GM19351 (cell line): ENCODE measurements around the gene FAM193B.
"Not testable (repeated sequence)": the region's sequence is repeated elsewhere in the genome, so short reads cannot be mapped to it uniquely, and the experiment has no call there.

Experiments used
- ATAC-seq: cut with Tn5 transposase; IDR thresholded peaks from one replicate; pipeline ENCODE4 v1.9.1; 2021; ENCODE audit warnings: mild to moderate bottlenecking, moderate library complexity; ENCODE audit not compliant: unreplicated experiment

FAM193B gene

DNA sequence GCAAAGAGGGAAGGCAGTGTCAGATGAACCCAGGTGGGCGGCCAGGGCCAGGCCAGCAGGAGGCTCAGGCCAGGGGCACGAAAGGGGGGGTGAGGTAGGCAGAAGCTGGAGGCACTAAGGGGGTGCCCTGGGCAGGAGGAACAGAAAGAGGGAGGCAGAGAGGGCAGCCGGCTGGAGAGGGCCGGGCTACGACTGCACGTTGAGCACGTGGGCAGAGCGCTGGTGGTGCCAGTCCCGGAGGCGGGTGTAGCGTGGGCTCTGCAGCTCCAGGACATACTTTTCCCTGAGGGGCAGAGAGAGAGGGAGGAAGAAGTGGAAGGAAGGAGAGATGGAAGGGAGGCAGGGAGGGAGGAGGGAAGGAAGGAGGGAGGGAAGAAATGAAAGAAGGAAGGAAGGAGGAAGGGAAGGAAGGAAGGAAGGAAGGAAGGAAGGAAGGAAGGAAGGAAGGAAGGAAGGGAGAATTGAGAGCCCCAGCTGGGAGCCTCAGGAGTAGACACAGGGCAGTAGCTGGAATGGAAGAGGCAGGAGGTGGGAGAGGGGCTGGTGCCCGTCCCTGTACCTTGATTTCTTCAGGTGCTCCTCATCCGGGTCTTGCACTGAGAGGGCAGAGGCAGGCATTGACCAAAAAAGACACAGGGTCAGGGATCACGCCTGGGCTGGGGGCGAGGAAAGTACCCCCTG is 63.9 kb downstream of the FAM193B start:
- no peak for ATAC-seq

DNA sequence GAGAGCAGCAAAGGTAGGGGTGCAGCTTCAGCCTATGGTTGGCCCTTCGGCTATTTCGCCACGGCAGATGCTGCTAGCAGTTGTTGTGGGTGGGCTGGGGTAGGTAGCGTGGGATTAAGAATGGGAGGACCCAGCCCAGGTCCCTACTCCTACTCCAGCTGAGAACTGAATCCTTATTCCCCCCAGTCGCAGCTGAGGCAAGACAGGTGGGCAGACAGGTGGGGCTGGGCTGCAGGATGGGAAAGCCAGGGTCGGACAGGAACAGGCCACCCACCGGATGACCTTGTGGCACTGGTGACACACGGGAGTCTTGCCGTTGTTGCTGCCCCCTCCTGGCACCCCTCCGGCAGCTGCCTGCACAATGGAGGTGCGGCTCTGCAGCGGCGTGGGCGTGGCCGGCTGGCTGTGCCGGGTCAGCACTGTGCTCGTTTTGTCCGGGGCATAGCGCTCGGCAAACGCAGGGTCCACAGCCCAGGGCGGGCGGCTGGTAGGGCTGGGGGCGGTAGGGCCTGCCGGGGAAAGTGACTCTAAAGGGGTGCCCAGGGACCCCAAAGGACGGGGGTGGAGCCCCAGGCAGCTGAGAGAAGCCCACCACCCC is 65.1 kb downstream of the FAM193B start:
- no peak for ATAC-seq

DNA sequence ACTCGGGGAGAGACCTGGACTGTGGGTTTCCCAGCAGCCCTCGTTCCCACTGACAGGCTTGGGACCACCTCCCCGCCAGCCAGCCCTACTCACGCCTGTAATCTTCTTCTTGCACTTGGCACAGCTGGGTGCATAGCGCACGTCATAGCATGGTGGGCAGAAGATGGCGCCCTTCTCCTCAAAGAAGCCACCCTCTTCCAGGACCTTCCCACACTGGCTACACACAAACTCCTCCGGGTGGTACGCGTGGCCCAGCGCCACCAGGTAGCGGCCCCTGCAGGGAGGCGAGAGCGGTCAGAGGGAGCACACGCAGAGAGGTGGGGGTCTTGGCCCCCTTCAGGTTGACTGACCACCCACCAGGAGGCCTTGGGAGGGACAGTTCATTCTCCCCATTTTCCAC is 66.4 kb downstream of the FAM193B start:
- no peak for ATAC-seq

DNA sequence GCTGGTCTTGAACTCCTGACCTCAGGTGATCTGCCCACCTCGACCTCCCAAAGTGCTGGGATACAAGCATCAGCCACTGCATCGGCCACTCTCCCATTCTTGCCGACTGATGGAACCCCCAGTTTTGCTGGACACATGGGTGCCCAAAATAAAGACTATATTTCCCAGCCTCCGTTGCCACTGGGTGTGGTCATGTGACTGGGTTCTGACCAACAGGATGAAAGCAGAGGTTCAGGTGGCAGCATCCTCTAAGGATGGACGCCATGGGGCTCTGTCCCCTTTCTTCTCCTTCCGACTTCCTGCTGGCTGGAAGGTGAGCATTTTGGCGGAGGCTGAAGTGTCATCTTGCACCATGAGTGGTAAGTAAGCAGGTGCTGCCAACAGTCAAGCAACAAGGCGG is 67.2 kb downstream of the FAM193B start:
- no peak for ATAC-seq

DNA sequence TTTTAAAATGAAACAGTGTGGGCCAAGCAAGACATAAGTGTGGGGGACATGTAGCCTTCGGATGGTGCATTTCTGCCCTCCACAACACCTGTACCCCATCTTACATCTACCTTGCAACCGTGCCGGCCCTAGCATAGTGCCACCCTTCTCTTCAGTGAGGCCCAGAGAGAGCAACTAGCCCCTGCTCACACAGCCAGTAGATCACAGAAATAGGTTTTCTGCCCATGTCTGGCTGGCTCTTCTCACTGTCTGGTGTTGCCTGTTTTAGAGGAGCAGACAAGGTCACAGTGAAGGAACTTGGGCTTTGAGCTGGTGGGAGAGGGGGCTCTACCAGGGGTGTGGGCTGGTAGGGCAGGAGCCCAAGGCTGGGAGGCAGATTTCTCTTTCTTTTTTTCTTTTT is 68.1 kb downstream of the FAM193B start:
- no peak for ATAC-seq

DNA sequence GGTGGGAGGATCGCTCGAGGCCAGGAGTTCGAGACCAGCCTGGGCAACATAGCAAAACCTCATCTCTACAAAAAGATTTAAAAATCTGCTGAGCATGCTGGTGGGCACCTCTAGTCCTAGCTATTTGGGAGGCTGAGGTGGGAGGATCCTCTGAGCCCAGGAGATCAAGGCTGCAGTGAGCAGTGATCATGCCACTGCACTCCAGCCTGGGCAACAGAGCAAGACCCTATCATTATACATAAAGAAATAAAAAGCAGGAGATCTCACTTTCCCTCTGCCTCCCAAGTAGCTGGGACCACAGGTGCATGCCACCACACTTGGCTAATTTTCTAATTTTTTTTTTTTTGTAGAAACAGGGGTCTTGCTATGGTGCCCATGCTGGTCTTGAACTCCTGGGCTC is 68.6 kb downstream of the FAM193B start:
- ATAC-seq = not testable (repeated sequence)

DNA sequence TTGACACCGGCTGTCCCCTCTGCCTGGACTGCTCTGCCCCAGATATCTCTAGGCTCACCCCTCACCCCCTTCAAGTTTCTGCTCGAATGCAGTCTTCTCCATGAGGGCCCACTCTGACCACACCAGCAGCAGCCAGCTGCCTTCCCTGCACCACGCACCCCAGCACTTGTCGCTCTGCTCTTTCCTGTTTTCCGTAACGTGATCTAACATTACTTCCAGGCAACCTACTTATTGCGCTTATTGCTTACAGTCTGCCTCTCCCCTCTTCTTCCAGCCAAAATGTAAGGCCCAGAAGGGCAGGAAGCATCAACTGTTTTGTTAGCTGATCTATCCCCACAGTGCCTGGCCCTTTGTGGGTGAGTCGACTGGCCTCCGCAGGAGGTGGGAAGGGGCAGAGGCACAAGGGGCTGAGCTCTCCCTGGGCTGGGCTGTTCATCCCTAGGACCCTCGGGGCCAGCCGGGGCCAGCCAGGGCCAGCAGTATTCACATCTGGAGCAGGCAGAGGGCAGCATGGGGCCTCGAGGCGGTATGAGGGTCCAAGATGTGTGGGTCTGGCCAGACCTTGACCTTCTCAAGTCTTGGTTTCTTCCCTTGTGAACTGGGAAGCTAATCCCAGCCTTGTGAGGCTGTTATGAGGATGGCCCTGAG is 69.3 kb downstream of the FAM193B start:
- no peak for ATAC-seq

DNA sequence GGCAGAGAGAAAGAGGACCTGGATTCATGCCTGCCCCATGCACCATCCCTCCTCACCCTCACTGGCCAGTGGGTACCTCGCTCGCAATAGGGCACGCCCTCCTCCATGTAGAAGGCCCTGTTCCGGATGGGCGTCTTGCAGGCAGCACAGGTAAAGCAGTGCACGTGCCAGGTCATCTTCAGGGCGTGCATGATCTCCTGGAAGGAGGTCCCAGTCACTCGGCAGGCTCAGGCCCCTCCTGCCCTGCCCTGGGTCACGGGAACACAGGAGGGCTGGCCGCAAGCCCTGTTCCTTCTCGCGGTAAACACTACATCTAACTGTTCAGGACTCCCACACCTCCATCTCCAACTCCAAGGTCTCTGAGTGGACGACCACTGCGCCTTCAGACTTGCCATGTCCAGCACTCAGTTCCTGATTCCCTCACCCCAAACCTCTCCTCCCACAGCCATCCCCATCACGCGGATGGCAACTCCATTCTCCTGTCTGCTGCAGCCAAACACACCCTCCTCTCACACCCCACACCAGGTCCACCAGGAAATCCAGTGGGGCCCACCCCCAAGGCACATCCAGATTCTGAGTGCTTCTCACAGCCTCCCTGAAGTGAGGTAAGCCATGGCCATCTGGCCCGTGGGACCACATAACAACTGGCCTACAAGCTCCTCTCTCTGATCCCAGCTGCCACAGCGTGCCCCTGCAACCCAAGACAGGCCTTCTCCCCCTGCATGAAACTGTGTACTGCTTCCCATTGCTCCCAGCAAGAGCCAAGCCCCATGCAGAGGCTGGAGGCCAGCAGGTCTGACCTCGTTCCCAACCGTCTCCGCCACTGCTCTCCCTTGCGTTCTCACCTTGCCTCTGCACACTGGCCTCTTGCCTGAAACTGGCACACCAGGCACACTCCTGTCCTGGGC is 70.1 kb downstream of the FAM193B start:
- no peak for ATAC-seq

DNA sequence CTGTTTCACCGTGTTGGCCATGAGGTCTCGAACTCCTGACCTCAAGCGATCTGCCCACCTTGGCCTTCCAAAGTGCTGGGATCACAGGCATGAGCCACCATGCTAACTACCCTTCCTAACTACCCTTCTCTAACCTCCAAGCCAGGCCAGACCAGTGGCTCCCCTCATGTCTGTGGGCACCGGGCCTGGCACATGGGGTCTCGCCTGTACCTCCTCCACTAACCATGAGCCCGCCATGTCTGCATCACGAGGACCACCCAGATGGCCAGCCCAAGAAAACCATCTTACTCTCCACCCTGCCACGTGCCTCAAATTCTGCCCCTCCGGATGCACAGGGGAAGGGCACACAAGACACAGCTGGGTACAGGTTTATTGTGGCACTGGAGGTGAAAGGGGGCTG is 71.3 kb downstream of the FAM193B start:
- ATAC-seq = no peak

DNA sequence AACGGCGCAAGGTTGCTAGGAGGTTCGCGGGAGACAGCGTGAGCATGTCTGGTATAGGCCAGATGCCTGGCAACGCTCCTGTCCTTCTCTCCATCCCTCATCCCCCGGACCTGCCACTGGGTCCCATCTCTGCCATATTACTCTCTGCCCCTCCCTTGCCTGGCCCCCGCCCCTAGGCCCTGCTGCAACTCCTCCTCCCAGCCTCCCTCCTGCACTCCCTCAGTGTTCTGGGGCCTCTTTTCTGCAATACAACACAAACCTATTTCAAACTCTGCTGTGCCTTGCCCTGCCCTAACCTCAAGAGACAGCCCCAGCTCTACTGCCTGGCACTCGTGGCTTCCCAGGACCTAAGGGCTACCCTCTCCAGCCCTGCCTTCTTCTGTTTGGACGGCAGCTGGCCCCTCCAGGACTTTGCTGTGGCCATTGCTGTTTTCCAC is 72.0 kb downstream of the FAM193B start:
- ATAC-seq = no peak

DNA sequence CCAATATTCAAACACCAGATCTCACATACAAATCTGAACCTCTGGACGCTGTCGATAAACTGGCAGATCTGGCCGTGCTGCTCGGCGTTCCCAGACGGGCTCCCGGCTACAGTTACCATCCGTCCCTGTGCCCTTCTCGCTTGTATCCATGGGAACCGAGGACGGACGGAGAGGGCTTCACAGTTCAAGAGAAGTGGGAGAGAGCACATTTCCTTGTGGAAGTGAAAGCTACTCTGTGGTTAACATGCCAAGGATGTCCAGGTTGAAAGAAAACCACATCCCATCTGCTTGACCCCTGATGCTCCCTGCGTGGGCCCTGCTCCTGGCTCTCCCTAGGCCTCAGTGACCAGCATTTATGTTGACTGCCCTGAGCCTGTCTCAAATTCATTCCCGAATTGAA is 74.6 kb downstream of the FAM193B start:
- no peak for ATAC-seq

DNA sequence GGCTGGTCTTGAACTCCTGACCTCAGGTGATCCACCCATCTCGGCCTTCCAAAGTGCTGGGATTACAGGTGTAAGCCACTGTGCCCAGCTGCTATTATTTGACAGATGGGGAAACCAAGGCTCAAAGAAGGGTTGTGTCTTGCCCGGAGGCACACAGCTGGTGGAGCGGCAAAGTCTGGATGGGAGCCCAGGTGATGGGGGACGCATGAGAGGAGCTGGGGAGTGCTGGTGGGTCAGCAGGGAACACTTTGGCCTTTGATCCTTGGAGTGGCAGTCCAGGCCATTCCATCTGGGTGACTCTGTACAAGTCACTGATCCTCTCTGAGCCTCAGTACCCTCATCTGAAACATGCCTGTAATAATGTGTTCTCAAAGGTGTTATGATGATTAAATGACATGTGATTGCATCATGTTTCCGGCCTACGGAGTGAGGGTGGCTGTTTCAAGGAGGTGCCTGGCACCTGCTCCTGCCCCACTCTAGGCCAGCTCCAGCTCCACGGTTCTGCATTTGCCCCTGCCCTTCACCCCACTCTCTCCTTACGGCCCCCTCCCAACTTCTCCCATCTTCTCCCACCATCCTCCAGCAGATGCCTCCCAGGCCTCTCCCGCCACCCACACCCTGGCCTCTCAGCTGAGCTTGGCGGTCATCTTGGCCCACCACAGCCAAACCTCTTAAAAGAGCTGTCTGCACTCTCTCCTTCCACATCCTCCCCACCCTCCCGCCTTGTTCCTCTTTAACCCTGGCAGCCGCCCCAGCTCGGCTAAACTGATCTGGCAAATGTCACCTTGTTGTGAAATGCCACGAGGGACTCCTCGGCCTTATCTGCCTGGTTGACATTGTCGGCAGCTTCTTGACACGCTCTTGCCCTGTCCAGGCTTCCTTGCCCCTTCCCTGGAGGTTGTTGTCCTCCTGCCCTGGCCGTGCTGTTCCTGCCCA is 75.4 kb downstream of the FAM193B start:
- ATAC-seq = no peak

DNA sequence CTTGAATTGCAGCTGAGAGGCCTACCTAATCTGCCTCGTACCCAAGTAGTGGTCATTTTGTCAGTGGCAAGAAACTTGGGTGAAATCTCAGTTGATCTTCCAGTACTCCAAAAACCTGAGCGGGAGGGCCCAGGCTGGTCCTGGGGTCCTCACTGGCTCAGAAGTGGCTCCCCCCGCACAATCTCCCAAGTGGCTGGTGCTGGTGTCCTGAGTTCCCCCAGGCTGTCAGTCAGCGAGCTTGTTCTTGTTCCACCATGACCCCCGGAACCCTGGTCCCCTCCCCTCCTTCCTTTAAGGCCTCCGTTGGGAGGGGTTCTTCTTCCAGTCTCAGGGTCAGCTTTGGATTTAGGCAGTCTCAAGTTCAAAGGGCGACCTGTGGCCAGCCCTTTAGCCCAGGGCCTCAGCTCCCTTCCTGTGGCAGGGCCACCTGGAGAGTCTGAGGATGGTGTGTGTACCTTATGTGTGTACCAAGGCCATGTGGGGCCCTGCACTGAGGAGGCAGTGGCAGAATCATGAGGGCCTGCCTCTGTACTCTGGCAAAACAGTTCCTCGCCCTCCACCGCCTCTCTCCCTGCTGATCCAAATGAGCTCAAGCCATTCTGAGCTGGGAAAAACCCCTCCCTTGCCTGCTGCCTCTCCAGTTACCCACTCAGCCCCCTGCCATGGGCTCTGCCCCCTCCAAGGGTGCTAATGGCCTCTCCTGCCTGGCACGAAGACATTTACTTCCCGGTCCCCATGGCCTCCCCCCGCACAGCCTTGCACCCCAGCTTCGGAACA is 76.5 kb downstream of the FAM193B start:
- ATAC-seq = no peak

DNA sequence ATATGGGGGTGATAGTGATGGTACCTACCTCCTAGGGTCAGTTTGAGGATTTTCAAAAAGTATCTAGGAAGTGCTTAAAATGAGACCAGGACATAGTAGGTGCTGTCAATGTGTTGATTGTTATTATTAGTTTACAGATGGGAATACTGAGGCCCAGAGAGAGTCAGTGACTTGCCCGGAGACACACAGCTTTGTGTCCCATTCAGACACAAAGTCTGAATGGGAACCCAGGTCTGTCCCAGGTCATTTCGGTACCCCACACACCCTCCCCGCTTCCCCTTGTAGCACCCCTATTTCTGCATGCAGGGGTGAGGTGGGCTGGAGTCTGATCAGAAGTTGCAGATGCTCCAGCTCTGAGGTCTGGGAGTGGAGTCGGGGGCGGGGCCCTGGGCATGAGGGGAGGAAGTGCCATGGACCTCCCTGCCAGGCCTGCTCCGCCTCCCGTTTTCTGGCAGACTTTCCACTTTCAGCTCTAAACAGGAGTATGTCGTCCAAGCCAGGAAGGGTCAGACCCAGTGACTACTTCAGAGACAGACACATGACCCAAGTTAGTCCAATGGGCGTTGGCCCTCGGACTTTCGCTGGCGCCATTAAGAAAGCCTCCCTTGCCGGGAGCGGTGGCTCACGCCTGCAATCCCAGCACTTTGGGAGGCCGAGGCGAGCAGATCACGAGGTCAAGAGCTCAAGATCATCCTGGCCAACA is 77.7 kb downstream of the FAM193B start:
- ATAC-seq = no peak

DNA sequence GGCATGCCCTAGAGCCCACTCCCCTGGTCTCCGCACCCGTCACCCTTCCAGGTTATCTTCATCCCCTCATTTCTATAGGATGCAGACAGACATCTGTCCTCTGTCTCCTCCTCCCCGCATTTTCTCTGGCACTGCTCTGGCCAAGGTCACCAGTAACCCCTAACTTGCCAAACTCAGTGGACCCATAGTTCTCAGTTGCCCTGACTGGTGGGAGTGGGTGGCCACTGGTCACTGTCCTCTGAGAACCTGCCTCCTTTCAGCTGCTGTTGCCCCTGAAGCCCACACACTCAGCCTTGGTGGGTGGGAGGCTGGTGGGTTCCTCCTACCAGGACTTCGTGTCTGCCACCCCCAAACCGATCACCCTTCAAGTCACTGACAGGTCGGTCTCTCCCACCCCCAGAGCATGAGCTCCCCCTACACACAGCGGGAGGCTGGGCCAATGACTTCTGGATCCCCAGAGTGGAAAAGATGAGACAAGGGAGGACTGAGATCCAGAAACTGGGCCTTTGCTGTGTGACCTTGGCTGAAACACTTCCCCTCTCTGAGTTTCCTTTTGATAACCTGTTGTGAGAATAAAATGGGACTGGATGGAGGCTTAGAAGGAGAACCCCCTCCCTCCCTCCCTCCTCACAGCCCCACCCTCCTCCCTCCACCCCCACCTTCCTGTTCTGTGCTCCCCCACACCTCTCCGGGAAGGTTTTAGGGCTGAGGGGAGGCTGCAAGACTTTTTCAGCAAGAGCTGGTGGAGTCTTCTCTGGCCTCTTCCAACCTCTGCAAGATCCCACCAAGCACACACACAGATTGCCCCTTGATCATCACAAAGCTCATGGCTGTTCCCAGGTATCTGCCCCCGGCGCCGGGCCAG is 78.6 kb downstream of the FAM193B start:
- no peak for ATAC-seq

DNA sequence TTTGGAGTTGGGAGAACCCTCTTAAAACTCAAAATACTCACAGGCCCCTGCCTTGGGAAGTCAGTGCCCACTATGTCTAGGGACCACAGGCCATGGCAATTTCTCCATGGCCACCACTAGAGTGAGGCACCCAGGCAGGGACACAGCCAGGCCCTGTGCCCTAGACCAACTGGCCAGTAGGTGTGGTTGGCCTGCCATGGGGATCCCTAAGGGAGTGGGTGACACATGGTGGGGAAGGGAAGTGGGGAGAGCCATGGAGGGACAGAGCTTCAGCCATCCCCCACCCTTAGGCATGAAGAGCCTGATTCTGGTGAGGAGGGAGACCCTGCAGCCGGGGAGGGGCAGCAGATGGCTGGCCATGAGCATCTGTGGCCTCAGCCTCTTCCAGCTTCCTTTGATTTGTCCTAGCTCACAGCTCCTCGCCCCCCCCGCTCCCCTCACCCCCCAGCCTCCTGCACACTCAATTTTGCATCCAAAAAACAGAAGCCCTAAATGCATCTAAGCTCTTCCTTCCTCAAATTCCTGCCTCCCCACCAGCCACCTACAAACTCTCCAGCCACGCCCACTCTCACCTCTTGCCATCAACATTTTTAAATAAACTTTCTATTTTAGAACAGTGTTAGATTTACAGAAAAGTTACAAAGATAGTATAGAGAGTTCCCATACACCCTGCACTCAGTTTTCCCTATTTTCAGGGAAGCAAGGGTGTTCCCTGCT is 79.4 kb downstream of the FAM193B start:
- no peak for ATAC-seq

DNA sequence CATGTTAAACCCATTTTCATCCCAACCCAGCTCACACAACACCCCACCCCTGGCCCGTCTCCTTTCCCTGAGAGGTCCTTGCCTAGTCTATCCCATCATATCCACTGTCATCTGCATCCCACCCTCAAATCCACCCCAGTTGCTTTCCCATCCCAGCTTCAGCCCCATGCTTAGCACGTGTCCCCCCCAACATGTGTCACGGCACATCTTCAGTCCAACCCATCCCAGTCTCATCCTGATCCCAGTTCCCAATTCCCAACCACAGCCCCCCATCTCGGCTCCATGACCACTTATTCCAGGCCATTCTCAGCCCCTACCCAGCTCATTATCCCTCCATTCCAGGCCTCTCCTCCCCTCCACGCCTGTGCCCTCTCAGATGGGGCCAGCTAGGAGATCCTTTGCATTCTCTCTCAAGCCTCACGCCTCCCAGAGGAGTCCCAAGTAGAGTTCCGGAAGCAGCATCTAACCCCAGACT is 80.3 kb downstream of the FAM193B start:
- ATAC-seq = no peak
